GM06990 (cell line): Measurements from ENCODE around the gene PPP1R14D.

Source experiments
- DNase-seq: peaks from one replicate; pipeline ENCODE4 v3.0.0-alpha.2; 2011; ENCODE audit not compliant: insufficient read length; ENCODE audit errors: extremely low read depth
- H3K27me3 ChIP-seq: replicated peaks from 2 replicates; pipeline ENCODE4 v1.6.0; 2011; ENCODE audit warnings: low read length; ENCODE audit not compliant: control insufficient read depth, insufficient read depth
- H3K36me3 ChIP-seq: 2 replicates; pipeline ENCODE4 v1.5.1; 2011; ENCODE audit warnings: low read length; ENCODE audit not compliant: control insufficient read depth, insufficient read depth
- H3K4me3 ChIP-seq: replicated peaks from 2 replicates; pipeline ENCODE4 v1.5.1; 2011; ENCODE audit warnings: low read depth, mild to moderate bottlenecking, control low read depth, low read length
- CTCF ChIP-seq: IDR thresholded peaks from 2 replicates; pipeline ENCODE4 v1.5.1; 2011; ENCODE audit warnings: low read length, control low read depth, mild to moderate bottlenecking, inconsistent platforms; ENCODE audit not compliant: insufficient read depth, poor library complexity, severe bottlenecking

Gene PPP1R14D

GRCh38 chr15:40823572-40824343, 4.8 kb downstream of the PPP1R14D start:
- DNase-seq = no peak
- H3K36me3 ChIP-seq = no peaks in the 10 kb centered on the region
- TF ChIP-seq CTCF = no peak
- H3K4me3 ChIP-seq = no peak overlapping the region
- H3K27me3 ChIP-seq = no peaks in the 10 kb centered on the region

- H3K36me3 ChIP-seq = no peaks in the 10 kb centered on the region
- TF ChIP-seq CTCF = no peak
- no peaks in the 10 kb centered on the region for H3K27me3 ChIP-seq
- DNase-seq = no peak
- no peak overlapping the region for H3K4me3 ChIP-seq
Measured at GRCh38 chr15:40821195-40821594, 7.3 kb downstream of the PPP1R14D start.

- Histone ChIP-seq H3K36me3 (peaks cover 4% of the 10 kb centered on the region), H3K27me3 (no peaks in the 10 kb centered on the region), H3K4me3 (no peak overlapping the region)
- TF ChIP-seq CTCF = no peak
- no peak for DNase-seq
Measured at GRCh38 chr15:40819048-40819447, 9.5 kb downstream of the PPP1R14D start.

- no peak for DNase-seq
- H3K27me3 ChIP-seq = no peaks in the 10 kb centered on the region
- no peak for TF ChIP-seq CTCF
Measured at GRCh38 chr15:40815042-40815698, 13.3 kb downstream of the PPP1R14D start.

GRCh38 chr15:40812721-40813425, 15.6 kb downstream of the PPP1R14D start:
- Histone ChIP-seq H3K4me3 (no peak overlapping the region), H3K36me3 (peaks cover 10% of the 10 kb centered on the region), H3K27me3 (no peaks in the 10 kb centered on the region)
- TF ChIP-seq CTCF = no peak
- DNase-seq = no peak

More at GRCh38 chr15:40815042-40815698, 13.3 kb downstream of the PPP1R14D start:
- Histone ChIP-seq H3K4me3 (no peak overlapping the region), H3K36me3 (peaks cover 10% of the 10 kb centered on the region)
